Measurements from ENCODE around the gene NCAPG2.

- TF ChIP-seq POLR2A (IDR thresholded peaks at IDR 0.05) (no peak), CTCF (IDR thresholded peaks at IDR 0.05) (no peak), EP300 (IDR thresholded peaks at IDR 0.05) (no peak)
These were observed 22.1 kb downstream of the NCAPG2 start for GRCh38 chr7:158682456-158682855.
